Astrocyte of the spinal cord (primary cell): ENCODE measurements around the gene EIPR1.

Experiments used
- DNase-seq: peaks from one replicate; pipeline ENCODE4 v3.0.0; 2011; ENCODE audit warnings: low read depth, low spot score
- H3K4me3 ChIP-seq: 2 replicates; pipeline ENCODE4 v1.5.1; 2011; ENCODE audit warnings: low read depth, mild to moderate bottlenecking, low read length, moderate library complexity
- CTCF ChIP-seq: IDR thresholded peaks from 2 replicates; pipeline ENCODE4 v1.5.1; 2012; ENCODE audit warnings: low read depth, mild to moderate bottlenecking, low read length, inconsistent platforms
- in situ Hi-C: cut with HindIII; loops from 2 replicates; pipeline ENCODE4 v1.10.0; 2017; ENCODE audit warnings: low sequenced_read_pairs

EIPR1 gene

GRCh38 chr2:3241971-3242746, 135.5 kb downstream of the EIPR1 start:
- DNase-seq = no peak
- in situ Hi-C loops = no loop called here
- no peak for TF ChIP-seq CTCF
- no peak overlapping the region for H3K4me3 ChIP-seq

GRCh38 chr2:3238951-3239841, 138.4 kb downstream of the EIPR1 start:
- no peak for DNase-seq
- in situ Hi-C loops = no loop called here
- H3K4me3 ChIP-seq = no peak overlapping the region
- no peak for TF ChIP-seq CTCF

GRCh38 chr2:3236300-3237045, 141.1 kb downstream of the EIPR1 start:
- in situ Hi-C loops = no loop called here
- peak; percentile 5 for DNase-seq
- no peak overlapping the region for H3K4me3 ChIP-seq
- no peak for TF ChIP-seq CTCF

GRCh38 chr2:3233877-3234276, 143.7 kb downstream of the EIPR1 start:
- no peak overlapping the region for H3K4me3 ChIP-seq
- no peak for DNase-seq
- in situ Hi-C loops = no loop called here
- no peak for TF ChIP-seq CTCF

- in situ Hi-C loops = no loop called here
- no peak overlapping the region for H3K4me3 ChIP-seq
- no peak for TF ChIP-seq CTCF
- no peak for DNase-seq
Observed at GRCh38 chr2:3229221-3229620, 148.4 kb downstream of the EIPR1 start.

- in situ Hi-C loops = no loop called here
- TF ChIP-seq CTCF = no peak
- no peak for DNase-seq
- no peak overlapping the region for H3K4me3 ChIP-seq
Observed at GRCh38 chr2:3224681-3225080, 152.9 kb downstream of the EIPR1 start.
